GM12801 (cell line): ENCODE results near the gene IKZF1.

ENCODE experiments used
- CTCF ChIP-seq: IDR thresholded peaks from one replicate; pipeline ENCODE4 v1.5.1; 2011; ENCODE audit warnings: control low read depth; ENCODE audit not compliant: insufficient read length; ENCODE audit errors: extremely low read depth

The IKZF1 gene

GRCh38 chr7:50399206-50399605 is 94.7 kb downstream of the IKZF1 start:
- TF ChIP-seq CTCF = no peak

- no peak for TF ChIP-seq CTCF
Measured at GRCh38 chr7:50399635-50400034, 95.1 kb downstream of the IKZF1 start.

- no peak for TF ChIP-seq CTCF
Measured at GRCh38 chr7:50400114-50400513, 95.6 kb downstream of the IKZF1 start.

- no peak for TF ChIP-seq CTCF
Measured at GRCh38 chr7:50404392-50404791, 99.9 kb downstream of the IKZF1 start.

- no peak for TF ChIP-seq CTCF
Measured at GRCh38 chr7:50405221-50405620, 100.7 kb downstream of the IKZF1 start.

- no peak for TF ChIP-seq CTCF
Measured at GRCh38 chr7:50406935-50407334, 102.4 kb downstream of the IKZF1 start.

- no peak for TF ChIP-seq CTCF
Measured at GRCh38 chr7:50409856-50410745, 105.6 kb downstream of the IKZF1 start.
